ENCODE data around the gene CDH3. TPM values are rescaled to one million over a fixed set of nuclear protein-coding genes. Genes with fewer than 3 reads are reported as not detected.

Gene CDH3
- total and polyA plus RNA-seq, 10 of the 15 experiments (the other 5 are each of a cell fraction or from before 2014, with no cell fraction given): 0.05 to 0.44 (median 0.12) TPM; not detected in 5

DNA sequence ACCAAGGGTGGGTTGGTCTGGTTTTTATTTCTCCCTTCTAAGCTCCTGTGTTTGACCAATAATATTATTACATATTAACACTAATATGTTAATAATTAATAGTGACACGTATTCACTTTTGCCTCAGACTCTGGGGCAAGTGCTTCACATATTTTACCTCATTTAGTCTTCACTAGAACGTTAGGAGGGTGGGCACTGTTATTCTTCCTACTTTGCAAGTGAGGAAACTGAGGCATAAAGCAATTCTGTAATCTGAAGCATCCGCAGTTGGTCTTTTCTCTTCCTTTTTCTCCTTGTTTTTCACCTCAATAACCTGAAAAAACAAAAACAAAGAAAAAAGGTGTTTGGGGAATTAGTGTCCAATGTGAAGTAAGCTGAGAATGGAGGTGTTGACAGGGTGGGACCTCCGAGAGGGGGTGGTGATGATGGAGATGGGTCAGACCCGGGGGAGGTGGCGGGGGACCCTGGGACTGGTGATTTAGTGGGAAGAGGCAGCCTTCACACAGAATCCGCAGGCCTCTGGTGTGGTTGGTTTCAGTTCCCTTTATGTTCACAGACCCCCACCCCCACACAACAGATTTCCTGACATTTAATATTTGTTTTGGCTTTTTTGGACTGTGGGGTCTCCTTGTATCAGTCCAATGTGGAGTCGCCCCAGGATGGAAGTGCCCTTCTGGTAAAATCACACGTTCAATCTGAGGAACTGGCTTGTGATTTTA, 95.7 kb downstream of the CDH3 start (continued):
- TF ChIP-seq, protein P1, sequence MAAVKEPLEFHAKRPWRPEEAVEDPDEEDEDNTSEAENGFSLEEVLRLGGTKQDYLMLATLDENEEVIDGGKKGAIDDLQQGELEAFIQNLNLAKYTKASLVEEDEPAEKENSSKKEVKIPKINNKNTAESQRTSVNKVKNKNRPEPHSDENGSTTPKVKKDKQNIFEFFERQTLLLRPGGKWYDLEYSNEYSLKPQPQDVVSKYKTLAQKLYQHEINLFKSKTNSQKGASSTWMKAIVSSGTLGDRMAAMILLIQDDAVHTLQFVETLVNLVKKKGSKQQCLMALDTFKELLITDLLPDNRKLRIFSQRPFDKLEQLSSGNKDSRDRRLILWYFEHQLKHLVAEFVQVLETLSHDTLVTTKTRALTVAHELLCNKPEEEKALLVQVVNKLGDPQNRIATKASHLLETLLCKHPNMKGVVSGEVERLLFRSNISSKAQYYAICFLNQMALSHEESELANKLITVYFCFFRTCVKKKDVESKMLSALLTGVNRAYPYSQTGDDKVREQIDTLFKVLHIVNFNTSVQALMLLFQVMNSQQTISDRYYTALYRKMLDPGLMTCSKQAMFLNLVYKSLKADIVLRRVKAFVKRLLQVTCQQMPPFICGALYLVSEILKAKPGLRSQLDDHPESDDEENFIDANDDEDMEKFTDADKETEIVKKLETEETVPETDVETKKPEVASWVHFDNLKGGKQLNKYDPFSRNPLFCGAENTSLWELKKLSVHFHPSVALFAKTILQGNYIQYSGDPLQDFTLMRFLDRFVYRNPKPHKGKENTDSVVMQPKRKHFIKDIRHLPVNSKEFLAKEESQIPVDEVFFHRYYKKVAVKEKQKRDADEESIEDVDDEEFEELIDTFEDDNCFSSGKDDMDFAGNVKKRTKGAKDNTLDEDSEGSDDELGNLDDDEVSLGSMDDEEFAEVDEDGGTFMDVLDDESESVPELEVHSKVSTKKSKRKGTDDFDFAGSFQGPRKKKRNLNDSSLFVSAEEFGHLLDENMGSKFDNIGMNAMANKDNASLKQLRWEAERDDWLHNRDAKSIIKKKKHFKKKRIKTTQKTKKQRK (IDR thresholded peaks at IDR 0.05; ENCODE audit: low read depth, low read length): no peak
- TF ChIP-seq HDAC2 (IDR thresholded peaks at IDR 0.05) (no peak), CBFB (IDR thresholded peaks at IDR 0.05; ENCODE audit: low read depth) (peak; percentile 88), SIN3A (IDR thresholded peaks at IDR 0.05; ENCODE audit: low read depth, low read length) (no peak), CBX3 (IDR thresholded peaks at IDR 0.05; ENCODE audit: borderline replicate concordance, low read depth) (no peak), SUZ12 (IDR thresholded peaks at IDR 0.05; ENCODE audit: unreplicated experiment) (no peak), ZNF24 (IDR thresholded peaks at IDR 0.05) (no peak), HDGF (IDR thresholded peaks at IDR 0.05) (no peak), JUND (IDR thresholded peaks at IDR 0.05; ENCODE audit: low read depth, low read length) (no peak), TCF7 (IDR thresholded peaks at IDR 0.05; ENCODE audit: borderline replicate concordance) (peak; percentile 72), SMAD1 (IDR thresholded peaks at IDR 0.05; ENCODE audit: low read depth, partially characterized antibody) (no peak), HCFC1 (IDR thresholded peaks at IDR 0.05; ENCODE audit: low read length) (no peak), BACH1 (IDR thresholded peaks at IDR 0.05; ENCODE audit: borderline replicate concordance) (peak; percentile 82; the same call in 1 of the 2 replicates), NFIC (IDR thresholded peaks at IDR 0.05; ENCODE audit: low read depth, low read length) (peak; percentile 81), CHD2 (IDR thresholded peaks at IDR 0.05; ENCODE audit: borderline replicate concordance, low read depth, low read length) (peak; percentile 70; the same call in 1 of the 2 replicates), MTA3 (IDR thresholded peaks at IDR 0.05; ENCODE audit: borderline replicate concordance, low read length) (peak; percentile 81), CREB1 (IDR thresholded peaks at IDR 0.05; ENCODE audit: low read depth) (no peak), YBX1 (IDR thresholded peaks at IDR 0.05) (no peak), PML (IDR thresholded peaks at IDR 0.05; ENCODE audit: low read length) (no peak), JUNB (IDR thresholded peaks at IDR 0.05) (no peak)
- TF ChIP-seq, protein P2, sequence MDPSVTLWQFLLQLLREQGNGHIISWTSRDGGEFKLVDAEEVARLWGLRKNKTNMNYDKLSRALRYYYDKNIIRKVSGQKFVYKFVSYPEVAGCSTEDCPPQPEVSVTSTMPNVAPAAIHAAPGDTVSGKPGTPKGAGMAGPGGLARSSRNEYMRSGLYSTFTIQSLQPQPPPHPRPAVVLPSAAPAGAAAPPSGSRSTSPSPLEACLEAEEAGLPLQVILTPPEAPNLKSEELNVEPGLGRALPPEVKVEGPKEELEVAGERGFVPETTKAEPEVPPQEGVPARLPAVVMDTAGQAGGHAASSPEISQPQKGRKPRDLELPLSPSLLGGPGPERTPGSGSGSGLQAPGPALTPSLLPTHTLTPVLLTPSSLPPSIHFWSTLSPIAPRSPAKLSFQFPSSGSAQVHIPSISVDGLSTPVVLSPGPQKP (IDR thresholded peaks at IDR 0.05; ENCODE audit: low read depth, low read length): no peak
- TF ChIP-seq, protein P3, sequence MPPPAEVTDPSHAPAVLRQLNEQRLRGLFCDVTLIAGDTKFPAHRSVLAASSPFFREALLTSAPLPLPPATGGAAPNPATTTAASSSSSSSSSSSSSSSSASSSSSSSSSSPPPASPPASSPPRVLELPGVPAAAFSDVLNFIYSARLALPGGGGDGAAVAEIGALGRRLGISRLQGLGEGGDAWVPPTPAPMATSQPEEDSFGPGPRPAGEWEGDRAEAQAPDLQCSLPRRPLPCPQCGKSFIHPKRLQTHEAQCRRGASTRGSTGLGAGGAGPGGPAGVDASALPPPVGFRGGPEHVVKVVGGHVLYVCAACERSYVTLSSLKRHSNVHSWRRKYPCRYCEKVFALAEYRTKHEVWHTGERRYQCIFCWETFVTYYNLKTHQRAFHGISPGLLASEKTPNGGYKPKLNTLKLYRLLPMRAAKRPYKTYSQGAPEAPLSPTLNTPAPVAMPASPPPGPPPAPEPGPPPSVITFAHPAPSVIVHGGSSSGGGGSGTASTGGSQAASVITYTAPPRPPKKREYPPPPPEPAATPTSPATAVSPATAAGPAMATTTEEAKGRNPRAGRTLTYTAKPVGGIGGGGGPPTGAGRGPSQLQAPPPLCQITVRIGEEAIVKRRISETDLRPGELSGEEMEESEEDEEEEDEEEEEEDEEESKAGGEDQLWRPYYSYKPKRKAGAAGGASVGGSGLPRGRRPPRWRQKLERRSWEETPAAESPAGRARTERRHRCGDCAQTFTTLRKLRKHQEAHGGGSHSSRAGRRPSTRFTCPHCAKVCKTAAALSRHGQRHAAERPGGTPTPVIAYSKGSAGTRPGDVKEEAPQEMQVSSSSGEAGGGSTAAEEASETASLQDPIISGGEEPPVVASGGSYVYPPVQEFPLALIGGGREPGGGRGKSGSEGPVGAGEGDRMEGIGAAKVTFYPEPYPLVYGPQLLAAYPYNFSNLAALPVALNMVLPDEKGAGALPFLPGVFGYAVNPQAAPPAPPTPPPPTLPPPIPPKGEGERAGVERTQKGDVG (CRISPR knock-in tag; IDR thresholded peaks at IDR 0.05): no peak
- TF ChIP-seq, protein P4, sequence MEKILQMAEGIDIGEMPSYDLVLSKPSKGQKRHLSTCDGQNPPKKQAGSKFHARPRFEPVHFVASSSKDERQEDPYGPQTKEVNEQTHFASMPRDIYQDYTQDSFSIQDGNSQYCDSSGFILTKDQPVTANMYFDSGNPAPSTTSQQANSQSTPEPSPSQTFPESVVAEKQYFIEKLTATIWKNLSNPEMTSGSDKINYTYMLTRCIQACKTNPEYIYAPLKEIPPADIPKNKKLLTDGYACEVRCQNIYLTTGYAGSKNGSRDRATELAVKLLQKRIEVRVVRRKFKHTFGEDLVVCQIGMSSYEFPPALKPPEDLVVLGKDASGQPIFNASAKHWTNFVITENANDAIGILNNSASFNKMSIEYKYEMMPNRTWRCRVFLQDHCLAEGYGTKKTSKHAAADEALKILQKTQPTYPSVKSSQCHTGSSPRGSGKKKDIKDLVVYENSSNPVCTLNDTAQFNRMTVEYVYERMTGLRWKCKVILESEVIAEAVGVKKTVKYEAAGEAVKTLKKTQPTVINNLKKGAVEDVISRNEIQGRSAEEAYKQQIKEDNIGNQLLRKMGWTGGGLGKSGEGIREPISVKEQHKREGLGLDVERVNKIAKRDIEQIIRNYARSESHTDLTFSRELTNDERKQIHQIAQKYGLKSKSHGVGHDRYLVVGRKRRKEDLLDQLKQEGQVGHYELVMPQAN (conservative IDR thresholded peaks at IDR 0.05): peak; percentile 21; the same call in 1 of the 2 replicates
